DND-41 (cell line): ENCODE data around the gene TNFRSF8.

Experiments
- ATAC-seq: fragments of 200-7000 bp; cut with Tn5 transposase; 3 replicates; pipeline ENCODE4 v1.9.1; 2021; ENCODE audit warnings: low read depth; ENCODE audit not compliant: insufficient read depth
- DNase-seq: peaks from one replicate; pipeline ENCODE4 v3.0.0-alpha.2; 2020
- H2AFZ ChIP-seq: 2 replicates; pipeline ENCODE4 v1.6.0; 2012; ENCODE audit warnings: low read depth, low read length
- H3K27ac ChIP-seq: 2 replicates; pipeline ENCODE4 v1.5.1; 2012; ENCODE audit warnings: low read length, inconsistent platforms
- H3K27me3 ChIP-seq: fragments of 200-600 bp; sonication (generic); 2 replicates; pipeline ENCODE4 v1.6.0; 2012; ENCODE audit warnings: low read length, mild to moderate bottlenecking, inconsistent platforms; ENCODE audit not compliant: insufficient read depth, poor library complexity
- H3K36me3 ChIP-seq: 2 replicates; pipeline ENCODE4 v1.5.1; 2012; ENCODE audit warnings: low read length, inconsistent platforms; ENCODE audit not compliant: insufficient read depth
- H3K4me1 ChIP-seq: 2 replicates; pipeline ENCODE4 v1.5.1; 2012; ENCODE audit warnings: mild to moderate bottlenecking, low read length; ENCODE audit not compliant: insufficient read depth
- H3K4me2 ChIP-seq: 2 replicates; pipeline ENCODE4 v1.6.0; 2012; ENCODE audit warnings: mild to moderate bottlenecking, moderate library complexity, low read length, inconsistent platforms; ENCODE audit not compliant: insufficient read depth
- H3K4me3 ChIP-seq, 2 experiments: fragments of 200-600 bp in 1 of 2; shearing (Covaris generic) in 1 of 2; 2 replicates each; pipeline ENCODE4 v1.5.1; 2012 to 2016; ENCODE audit warnings: inconsistent platforms in 2 of 2, low read length in 2 of 2, mild to moderate bottlenecking in 2 of 2, low read depth in 1 of 2, moderate library complexity in 1 of 2
- H3K79me2 ChIP-seq: 2 replicates; pipeline ENCODE4 v1.6.0; 2012; ENCODE audit warnings: low read length, inconsistent platforms; ENCODE audit not compliant: insufficient read depth
- H3K9ac ChIP-seq: 2 replicates; pipeline ENCODE4 v1.6.0; 2012; ENCODE audit warnings: low read depth, mild to moderate bottlenecking, inconsistent platforms, low read length, moderate library complexity
- H3K9me3 ChIP-seq: 2 replicates; pipeline ENCODE4 v1.5.1; 2012; ENCODE audit warnings: low read length, moderate library complexity, mild to moderate bottlenecking, inconsistent platforms; ENCODE audit not compliant: insufficient read depth, severe bottlenecking
- H4K20me1 ChIP-seq: 2 replicates; pipeline ENCODE4 v1.6.0; 2012; ENCODE audit warnings: low read length; ENCODE audit not compliant: insufficient read depth
- CTCF ChIP-seq: IDR thresholded peaks from 2 replicates; pipeline ENCODE4 v1.5.1; 2012; ENCODE audit warnings: borderline replicate concordance, low read length, moderate library complexity, mild to moderate bottlenecking; ENCODE audit not compliant: poor library complexity, severe bottlenecking; ENCODE audit errors: extremely low read depth
- EZH2 ChIP-seq: IDR thresholded peaks from 3 replicates; pipeline ENCODE4 v1.6.1; 2012; ENCODE audit warnings: borderline replicate concordance, low read depth, mild to moderate bottlenecking, moderate library complexity, low read length, inconsistent platforms; ENCODE audit not compliant: severe bottlenecking

TNFRSF8 gene

GRCh38 chr1:12075195-12076114, 12.4 kb downstream of the TNFRSF8 start:
- Histone ChIP-seq H3K36me3 (0 out of 2 replicates have a peak, but pooled peaks cover 3% of the 10 kb centered on the region), H3K27me3 (no peaks in the 10 kb centered on the region), H2AFZ (no peak overlapping the region), H4K20me1 (no peaks in the 10 kb centered on the region), H3K79me2 (no peaks in the 10 kb centered on the region), H3K4me2 (no peak overlapping the region), H3K9me3 (no peaks in the 10 kb centered on the region), H3K9ac (no peak overlapping the region), H3K4me3 (no peak overlapping the region), H3K27ac (no peak overlapping the region), H3K4me1 (0 out of 2 replicates have a peak, but pooled peaks cover 2% of the 10 kb centered on the region)
- ATAC-seq: no peak
- no peak for TF ChIP-seq EZH2
- no peak for TF ChIP-seq CTCF
- DNase-seq: no peak

- Histone ChIP-seq H3K4me1 (peaks cover 3% of the 10 kb centered on the region; the same call in 1 of the 2 replicates), H3K9ac (no peak overlapping the region), H3K36me3 (0 out of 2 replicates have a peak, but pooled peaks cover 3% of the 10 kb centered on the region), H4K20me1 (no peaks in the 10 kb centered on the region), H3K4me2 (no peak overlapping the region), H3K79me2 (no peaks in the 10 kb centered on the region), H3K9me3 (peaks cover under 1% of the 10 kb centered on the region), H2AFZ (no peak overlapping the region), H3K27me3 (no peaks in the 10 kb centered on the region), H3K4me3 (no peak overlapping the region), H3K27ac (no peak overlapping the region)
- no peak for ATAC-seq
- TF ChIP-seq CTCF (no peak), EZH2 (no peak)
- no peak for DNase-seq
Measured at GRCh38 chr1:12076425-12077005, 13.4 kb downstream of the TNFRSF8 start.

- Histone ChIP-seq H3K4me1 (peaks cover 7% of the 10 kb centered on the region; the same call in 1 of the 2 replicates), H3K4me3 (no peak overlapping the region), H3K9me3 (peaks cover 9% of the 10 kb centered on the region), H3K79me2 (no peaks in the 10 kb centered on the region), H3K27ac (no peak overlapping the region), H2AFZ (no peak overlapping the region), H3K36me3 (no peaks in the 10 kb centered on the region), H3K9ac (no peak overlapping the region), H3K27me3 (no peaks in the 10 kb centered on the region), H4K20me1 (no peaks in the 10 kb centered on the region), H3K4me2 (no peak overlapping the region)
- no peak for ATAC-seq
- DNase-seq: no peak
- TF ChIP-seq EZH2 (no peak), CTCF (no peak)
Measured at GRCh38 chr1:12078575-12078937, 15.5 kb downstream of the TNFRSF8 start.
